Measurements from ENCODE around the gene CLPX.
"Not testable (repeated sequence)": the region's sequence is repeated elsewhere in the genome, so short reads cannot be mapped to it uniquely, and the experiment has no call there.

CLPX gene

DNA sequence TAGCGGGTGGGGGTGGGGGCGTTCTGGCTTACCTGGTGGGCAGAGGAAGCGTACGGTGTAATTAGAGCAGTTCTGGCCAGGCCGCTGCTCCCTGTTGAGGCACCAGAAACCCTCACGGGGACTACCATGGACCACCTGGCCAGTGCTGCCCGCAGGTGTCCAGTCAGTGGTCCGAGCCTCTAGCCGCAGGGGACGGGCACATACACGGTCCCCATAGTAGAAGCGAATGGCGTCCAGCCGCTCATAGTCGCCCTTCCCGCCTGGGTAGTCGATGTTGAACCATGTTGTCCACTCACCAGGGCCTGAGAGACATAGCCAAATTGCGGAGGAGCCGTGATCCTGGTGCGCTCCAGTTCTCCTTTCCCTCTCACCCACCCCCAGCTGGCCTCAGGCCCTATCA is 21.6 kb upstream of the CLPX start:
- FAIRE-seq (no peak), DNase-seq (ENCODE audit: low spot score) (no peak)

DNA sequence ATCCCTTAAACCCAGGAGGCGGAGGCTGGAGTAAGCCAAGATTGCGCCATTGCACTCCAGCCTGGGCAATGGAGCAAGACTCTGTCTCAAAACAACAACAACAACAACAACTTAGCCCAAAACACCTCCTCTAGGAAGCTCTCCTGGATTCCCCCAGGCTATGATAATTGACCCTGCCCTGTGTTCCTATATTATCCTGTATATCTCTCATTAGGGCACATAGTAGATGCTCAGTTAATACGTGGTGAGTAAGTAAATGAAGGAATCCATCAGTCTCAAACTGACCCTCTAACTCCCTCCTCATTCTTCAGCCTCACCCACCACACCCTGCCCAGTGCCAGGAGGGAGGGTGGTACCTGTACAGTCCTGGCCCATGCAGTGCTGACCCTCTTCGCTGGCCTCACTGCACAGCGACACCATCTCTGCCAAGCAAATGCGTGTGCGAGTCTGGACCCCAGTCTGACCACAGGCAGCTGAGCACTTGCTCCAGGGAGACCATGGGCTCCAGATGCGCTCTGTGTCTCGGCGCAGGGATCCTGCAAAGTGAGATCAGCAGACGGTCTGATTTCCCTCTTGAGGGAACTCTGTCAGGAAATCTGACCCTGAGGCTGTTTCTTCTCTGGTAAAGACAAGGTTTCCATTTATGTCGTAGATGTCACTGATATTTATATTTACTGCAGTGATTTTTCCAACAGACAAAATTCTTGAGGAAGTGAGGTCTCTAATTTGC is 20.0 kb upstream of the CLPX start:
- DNase-seq (ENCODE audit: low spot score): no peak
- FAIRE-seq: peak; percentile 63

DNA sequence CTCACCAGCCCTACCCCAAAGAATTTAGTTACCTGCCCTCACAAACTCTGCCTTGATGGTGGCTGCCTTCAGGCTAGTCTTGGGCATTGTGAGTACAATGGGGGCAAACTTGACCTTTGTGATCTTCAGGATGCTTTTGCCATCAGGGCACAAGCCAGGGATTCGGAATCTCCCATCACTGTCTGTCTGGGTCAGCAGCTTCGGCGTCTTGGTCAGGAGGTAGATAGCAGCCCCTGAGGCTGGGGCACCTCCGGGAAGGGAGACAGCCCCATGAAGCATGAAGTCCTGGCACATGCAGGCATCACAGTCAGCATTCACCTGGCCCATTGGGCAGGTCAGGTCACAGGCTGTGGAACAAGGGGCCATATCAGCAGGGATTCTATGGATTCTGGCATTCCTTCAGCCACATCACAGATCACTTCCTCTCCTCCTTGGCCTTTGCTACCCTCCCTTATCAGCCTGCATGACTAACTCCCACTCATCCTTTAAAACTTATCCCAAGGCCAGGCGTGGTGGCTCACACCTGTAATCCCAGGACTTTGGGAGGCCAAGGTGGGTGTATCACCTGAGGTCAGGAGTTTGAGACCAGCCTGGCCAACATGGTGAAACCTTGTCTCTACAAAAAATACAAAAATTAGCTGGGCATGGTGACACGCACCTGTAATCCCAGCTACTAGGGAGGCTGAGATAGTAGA is 19.2 kb upstream of the CLPX start:
- FAIRE-seq (no peak), DNase-seq (ENCODE audit: low spot score) (no peak)

DNA sequence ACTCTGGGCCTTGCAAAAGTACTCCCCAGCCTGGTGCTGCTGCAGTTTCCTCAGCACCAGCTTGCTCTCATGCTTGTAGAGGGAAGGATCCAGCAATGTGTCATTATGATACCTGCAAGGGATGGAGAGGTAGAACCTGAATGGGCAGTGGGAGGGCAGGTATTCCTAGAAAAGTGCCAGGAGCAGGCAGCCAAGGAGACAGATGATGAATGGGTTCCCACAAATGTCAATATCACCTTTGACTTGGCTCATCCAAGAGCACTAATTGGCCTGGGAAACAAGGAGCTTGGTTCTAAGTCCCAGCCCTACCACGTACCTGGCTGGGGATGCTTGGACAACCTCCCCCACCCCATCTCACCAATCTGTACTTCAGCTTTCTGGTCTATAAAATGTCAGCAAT is 16.8 kb upstream of the CLPX start:
- FAIRE-seq (peak; percentile 27), DNase-seq (ENCODE audit: low spot score) (no peak)

DNA sequence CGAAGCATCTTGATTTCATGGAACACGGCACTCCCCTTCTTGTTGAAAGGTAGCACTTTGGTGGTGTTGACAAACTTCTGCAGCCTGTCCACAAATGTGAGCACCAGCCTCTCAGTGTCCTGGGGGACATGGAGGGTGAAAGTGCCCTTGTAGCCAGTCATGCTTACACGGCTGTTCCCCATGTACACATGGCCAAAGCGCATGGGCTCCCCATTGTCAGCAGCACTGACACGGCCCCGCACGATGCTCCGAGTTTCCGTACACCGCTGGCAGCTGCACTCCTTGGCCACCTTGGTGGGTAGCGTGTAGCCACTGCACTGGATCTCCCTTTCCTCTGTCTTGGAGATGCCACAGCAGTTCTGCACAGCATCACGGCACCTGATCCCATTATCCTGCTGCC is 13.4 kb upstream of the CLPX start:
- FAIRE-seq (peak; percentile 13), DNase-seq (ENCODE audit: low spot score) (no peak)

DNA sequence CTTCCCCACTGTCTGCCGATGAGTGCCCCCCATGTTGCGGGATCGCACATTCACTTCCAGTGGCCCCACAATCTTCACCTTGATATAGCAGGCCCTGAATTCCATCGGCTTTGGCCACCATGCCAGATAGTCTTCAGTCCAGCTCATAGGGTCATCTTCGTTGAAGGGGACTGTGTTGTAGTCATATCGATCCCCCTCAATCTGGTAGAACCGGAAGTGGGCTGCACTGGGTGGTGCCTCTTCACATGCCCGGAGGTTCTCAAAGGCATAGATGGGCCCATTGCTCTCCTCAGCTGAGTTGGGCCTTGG is 12.1 kb upstream of the CLPX start:
- FAIRE-seq (peak; percentile 13), DNase-seq (ENCODE audit: low spot score) (no peak)

DNA sequence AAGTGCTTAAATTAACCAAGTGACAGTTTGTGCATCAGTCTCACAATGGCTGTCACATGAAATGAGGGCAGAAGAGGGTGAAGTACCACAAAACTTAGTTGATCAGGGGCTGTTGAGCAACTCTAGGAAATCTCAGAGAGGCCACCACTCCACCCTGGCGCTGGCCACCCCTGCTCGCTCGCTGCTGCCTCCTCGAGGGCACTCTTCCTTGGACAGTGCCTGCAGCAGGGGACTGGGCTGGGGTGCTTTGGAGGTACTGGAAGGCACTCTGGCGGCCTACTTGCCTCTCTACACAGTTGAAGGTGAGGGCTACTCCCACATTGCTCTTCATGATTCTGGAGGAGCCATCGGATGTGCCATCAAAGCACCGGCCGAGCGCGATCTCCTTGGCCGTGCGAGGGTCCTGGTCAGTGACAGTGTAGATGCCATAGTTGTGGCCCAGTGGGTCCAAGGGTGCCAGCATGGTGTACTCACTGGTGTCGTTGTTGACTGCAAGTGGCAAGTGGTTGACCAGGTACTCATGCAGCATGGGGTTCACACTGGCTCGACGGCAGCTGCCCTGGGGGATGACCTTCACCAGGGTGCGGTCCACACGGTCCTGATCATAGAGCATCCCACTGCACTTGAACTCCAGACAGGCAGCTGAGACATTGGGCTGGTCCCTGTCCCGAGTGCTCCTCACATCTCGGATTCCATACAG is 11.6 kb upstream of the CLPX start:
- FAIRE-seq: peak; percentile 62
- DNase-seq (ENCODE audit: low spot score): peak; percentile 2

DNA sequence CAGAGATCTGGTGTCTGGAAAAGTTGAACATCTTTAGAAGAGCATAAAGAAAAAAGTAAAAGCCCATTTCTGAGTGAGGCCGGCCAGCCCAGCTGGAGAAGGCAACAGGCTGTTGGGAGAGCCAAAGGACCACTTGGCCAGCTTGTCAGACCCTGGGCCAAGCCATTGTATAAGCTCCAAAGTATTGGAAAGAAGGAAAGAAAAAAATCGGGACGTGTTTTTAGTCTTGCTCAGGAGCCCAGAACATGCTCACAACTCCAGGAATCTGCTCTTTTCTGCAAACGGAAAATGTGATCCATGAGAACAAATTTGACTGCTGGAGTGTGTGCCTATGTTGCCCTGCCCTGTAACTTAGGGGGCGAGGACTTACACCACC is 10.4 kb upstream of the CLPX start:
- DNase-seq (ENCODE audit: low spot score) (no peak), FAIRE-seq (no peak)

DNA sequence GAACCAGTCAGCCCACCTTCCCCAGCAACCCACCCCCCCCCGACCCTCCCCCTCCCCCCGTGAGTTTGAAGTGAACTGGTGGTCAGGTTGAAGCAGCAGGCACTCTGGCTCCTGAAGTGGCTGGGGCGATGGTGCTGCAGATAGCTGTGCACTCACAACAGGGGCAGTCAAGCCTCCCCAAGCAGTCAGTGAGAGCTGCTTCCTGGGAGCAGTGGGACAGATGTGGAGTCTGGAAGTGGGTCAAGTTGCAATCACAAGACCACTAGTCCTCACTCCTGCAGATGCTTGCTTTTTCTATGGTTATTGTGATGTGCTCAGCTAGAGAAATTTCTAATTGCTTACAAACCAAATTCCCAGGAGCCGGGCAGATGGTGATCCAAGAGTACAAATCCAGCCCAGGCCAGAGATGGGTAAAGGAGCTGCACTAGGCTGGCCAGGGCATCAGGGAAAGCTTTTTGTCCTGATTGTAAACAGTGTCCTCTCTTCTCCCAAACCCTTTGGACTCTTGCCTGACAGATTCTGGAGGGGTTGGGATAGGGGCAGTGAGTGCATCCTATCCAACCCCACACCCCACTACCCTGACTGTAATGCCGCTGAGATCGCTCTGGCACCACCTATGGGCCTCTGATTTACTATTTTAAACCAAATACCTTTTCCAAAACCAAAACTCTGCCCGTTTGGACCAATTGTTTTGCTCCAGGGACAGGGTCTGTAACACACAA is 9.8 kb upstream of the CLPX start:
- DNase-seq (ENCODE audit: low spot score) (no peak), FAIRE-seq (no peak)

DNA sequence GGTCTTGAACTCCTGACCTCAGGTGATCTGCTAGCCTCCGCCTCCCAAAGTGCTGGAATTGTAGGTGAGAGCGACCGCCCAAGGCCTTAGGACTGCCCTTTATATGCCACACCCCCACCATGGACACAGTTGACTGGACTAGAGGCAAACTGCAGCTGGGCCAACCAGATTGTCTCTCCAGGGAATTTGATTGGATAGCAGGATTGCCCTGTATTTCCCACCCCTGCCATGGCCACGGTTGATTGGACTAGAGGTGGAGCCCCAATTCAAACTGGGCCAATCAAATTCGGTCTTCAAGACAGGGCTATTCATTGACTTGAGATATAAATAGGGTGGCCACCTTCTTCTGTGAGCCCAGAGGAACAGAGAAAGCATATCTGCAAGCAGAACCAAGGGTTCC is 6.9 kb upstream of the CLPX start:
- no peak for FAIRE-seq
- peak; percentile 11 for DNase-seq (ENCODE audit: low spot score)

DNA sequence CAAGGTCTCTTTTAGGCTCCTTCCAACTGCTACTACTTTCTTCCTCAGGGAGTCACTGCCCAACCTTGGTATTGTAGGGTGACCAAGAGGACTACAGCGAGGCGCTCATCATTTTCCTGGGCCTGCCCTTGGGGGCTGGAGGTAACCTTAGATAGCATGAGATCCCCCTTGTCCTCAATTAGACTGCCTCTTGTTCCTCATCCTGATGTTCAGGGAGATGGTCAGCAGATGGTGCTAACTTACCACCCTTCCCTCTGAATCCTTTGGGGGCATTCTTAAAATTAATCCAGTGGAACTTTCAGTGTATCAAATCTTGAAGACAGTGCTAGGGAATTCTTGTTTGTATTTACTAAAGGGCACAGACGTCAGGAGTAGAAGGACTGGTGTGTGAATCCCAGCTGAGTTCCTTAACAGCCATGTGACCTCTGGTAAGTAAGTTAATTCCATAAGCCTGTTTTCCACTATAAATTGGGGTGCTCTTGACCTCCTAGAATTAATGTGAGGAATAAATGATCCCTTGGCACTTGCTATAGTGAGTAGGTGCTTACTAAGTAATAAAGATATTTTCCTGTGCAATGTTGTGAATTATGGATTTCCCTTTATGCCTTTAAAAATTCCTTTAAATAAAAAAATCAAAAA is 4.1 kb upstream of the CLPX start:
- peak; percentile 56 for FAIRE-seq
- peak; percentile 66 for DNase-seq (ENCODE audit: low spot score)

DNA sequence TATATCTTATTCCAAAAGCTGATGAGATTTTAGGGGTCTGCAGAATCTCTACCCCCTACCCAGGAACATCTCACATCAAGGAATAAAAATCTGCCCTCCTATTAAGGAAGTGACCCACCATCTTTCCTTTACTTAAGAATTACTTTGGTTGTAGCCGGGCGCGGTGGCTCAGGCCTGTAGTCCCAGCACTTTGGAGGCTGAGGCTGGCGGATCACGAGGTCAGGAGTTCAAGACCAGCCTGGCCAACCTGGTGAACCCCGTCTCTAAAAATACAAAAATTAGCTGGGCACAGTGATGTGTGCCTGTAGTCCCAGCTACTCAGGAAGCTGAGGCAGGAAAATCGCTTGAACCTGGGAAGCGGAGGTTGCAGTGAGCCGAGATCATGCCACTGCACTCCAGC is 3.3 kb upstream of the CLPX start:
- FAIRE-seq; DNase-seq (ENCODE audit: low spot score): not testable (repeated sequence)

DNA sequence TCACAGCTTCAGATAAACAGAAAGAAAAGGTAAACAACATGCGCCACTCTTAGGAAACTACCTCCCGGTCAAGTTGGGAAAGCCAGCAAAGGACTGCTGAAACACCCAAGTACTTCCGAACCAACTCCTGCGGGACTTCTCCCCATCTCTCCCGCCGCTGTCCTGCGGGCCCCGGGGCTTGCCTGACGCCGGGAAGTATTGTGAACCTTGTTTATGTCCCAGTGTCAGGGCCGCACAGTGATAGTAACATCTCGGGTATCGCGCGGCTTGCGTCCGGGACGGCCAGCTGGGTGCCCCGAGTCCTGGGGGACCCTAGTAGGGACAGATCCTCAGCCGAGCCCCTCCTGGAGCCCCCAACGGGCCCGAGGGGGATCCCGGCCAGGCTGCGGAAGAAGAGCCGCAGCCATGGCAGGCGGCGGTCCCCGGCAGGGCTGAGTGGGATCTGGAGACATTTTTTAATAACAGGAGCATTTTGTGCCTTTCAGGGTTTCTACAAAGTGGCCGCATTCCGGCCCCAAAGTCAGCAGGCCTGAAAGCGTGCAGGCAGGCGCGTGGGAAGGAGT is 756 bp downstream of the CLPX start:
- DNase-seq (ENCODE audit: low spot score) (peak; percentile 69), FAIRE-seq (no peak)

DNA sequence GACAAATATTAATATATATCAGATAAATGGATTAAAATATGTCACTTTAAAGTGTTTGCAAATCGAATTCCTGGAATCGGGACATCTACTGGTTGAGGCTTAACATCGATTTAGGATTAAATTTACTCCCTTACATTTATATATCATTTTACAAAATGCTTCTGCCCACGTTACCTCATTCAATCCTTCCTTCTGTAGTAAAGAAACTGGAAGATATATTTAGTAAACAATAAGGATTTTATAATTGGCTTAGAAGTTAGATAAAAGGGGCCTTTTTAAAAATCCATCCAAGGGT is 1.3 kb downstream of the CLPX start:
- FAIRE-seq (no peak), DNase-seq (ENCODE audit: low spot score) (no peak)

DNA sequence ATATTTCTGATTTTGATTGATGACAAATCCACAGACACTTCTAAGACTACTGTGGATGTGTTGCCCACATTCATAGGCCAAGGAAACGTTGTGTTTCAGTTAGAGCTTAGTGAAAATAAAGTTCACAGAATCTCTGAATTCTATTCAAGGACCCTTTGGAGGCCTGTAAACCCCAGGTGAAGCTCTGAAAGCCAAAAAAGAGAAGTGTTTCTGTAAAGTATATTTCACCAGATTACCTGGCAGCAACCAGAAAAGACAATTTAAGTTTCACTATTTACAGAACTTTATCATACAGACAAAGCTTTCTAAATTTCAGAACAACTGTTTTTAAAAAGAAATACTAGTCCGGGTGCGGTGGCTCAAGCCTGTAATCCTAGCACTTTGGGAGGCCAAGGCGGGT is 2.6 kb downstream of the CLPX start:
- no peak for FAIRE-seq

DNA sequence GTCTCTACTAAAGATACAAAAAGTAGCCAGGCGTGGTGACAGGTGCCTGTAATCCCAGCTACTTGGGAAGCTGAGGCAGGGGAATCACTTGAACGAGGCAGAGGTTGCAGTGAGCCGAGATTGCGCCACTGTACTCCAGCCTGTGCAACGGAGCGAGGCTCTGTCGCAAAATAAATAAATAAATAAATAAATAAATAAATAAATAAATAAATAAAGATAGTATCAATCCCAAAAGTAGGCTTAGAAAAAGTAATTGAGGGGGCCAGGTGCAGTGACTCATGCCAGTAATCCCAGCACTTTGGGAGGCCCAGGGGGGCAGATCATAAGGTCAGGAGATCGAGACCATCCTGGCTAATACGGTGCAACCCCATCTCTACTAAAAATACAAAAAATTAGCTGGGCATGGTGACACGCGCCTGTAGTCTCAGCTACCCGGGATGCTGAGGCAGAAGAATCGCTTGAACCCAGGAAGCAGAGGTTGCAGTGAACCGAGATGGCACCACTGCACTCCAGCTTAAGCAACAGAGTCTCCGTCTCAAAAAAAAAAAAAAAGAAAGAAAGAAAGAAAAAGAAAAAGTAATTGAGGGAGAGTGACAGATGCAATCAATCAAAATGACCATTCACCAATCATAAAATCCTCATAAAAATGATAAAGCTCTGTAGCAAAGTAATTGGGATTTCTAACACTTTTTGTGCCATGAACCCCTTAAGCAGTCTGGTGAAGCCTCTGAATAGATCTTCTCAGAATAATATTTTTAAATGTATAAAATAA is 3.4 kb downstream of the CLPX start:
- not testable (repeated sequence) for DNase-seq (ENCODE audit: low spot score); FAIRE-seq

More for the DNA sequence above, 2.6 kb downstream of the CLPX start:
- DNase-seq (ENCODE audit: low spot score): no peak

DNA sequence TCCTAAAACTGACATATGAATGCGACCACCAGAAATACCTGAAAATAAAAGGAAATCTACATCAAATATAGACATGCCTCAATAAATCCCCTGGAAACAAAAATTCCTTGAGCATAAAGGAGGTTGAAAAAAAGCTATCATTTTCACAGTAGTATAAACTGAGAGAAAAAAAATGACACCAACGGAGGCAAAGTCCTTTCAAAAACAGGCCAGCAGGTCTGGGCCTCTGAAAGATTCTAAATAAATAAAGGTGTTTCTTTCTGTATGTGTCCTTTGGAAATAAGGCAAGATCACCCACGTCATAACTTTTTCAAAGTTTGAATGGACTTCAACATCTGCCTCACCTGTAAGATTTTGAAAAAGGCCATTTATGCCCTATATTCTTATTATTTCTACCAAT is 5.0 kb downstream of the CLPX start:
- no peak for FAIRE-seq
- DNase-seq (ENCODE audit: low spot score): no peak

DNA sequence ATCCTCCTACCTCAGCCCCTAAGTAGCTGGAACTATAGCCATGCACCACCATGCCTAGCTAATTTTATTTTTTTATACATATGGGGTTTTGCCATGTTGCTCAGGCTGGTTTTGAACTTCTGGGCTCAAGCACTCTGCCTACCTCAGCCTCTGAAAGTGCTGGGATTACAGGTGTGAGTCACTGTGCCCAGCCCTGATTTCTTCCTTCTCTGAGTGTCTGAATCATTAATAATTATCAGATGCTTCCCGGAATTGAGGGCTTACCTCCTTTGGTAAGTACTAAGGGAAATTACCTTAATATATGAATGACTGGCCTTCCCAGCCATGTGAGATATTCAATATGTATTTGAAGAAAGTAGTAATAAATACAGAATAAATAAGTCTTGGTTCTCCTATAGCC is 7.2 kb downstream of the CLPX start:
- DNase-seq (ENCODE audit: low spot score) (no peak), FAIRE-seq (no peak)

DNA sequence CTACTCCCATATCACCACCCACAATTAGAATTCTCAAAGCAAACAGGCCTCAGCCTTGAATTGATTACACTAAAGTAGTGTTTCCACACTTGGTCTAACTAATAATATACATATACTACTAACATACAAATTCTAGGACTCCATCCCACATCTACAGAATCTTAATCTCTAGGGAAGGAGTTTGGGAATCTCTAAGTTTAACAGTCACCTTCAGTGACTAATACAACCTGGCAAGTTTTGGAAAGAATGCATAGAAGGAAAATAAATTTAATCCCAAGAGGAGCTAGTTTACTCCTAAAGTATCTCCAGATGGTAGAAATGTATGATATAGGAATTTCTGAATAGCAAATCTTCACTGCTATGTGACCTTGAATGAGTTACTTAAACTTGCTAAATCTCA is 9.1 kb downstream of the CLPX start:
- DNase-seq (ENCODE audit: low spot score) (no peak), FAIRE-seq (no peak)

DNA sequence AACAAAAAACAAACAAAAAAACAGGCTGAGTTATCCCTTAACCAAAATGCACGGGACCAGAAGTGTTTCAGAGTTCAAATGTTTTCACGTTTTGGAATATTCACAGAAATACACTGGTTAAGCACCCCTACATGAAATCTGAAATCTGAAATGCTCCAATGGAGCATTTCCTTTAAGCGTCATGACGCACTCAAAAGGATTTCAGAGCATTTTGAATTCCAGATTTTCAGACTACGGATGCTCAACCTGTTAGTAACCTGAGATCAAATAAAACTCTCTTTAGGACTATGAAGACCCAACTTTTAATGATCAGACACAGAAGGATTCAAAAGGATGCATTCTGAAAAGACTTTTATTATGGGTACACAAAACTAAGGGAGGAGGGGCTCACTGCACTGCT is 9.6 kb downstream of the CLPX start:
- FAIRE-seq (no peak), DNase-seq (ENCODE audit: low spot score) (no peak)

DNA sequence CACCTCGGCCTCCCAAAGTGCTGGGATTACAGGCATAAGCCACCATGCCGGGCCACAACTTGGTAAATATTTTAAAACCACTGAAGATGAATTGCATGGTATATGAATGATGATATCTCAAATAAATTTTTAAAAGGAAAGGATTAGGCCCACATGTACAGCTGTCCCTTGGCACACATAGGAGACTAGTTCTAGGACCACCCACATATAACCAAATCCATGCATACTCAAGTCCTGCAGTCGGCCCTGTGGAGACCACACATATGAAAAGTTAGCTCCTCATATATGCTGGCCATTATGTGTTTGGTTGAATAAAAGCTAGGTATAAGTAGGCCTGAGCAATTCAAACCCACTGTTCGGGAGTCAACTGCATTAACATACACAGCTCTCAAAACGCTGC is 10.6 kb downstream of the CLPX start:
- FAIRE-seq (peak; percentile 9), DNase-seq (ENCODE audit: low spot score) (no peak)
